ENCODE measurements around the gene SORCS2.

GRCh38 chr4:7473081-7473480 is 280.7 kb downstream of the SORCS2 start:
- no peak for TF ChIP-seq CTCF (IDR thresholded peaks at IDR 0.05)
- no peak for TF ChIP-seq EZH2 (IDR thresholded peaks at IDR 0.05)

All from neural progenitor cell (in vitro differentiated cells).